HepG2 (cell line): ENCODE results near the gene SHC3.

ENCODE experiments used
- ZFX ChIP-seq: sonication (generic); formaldehyde crosslinking; IDR thresholded peaks from 2 replicates; pipeline ENCODE4 v1.4.0; 2020; ENCODE audit warnings: mild to moderate bottlenecking, low read depth, missing genetic modification reagents, moderate library complexity
- ZNF354B ChIP-seq: sonication (generic); formaldehyde crosslinking; IDR thresholded peaks from 2 replicates; pipeline ENCODE4 v1.8.0; 2022; ENCODE audit warnings: mild to moderate bottlenecking, missing genetic modification reagents
- TF ChIP-seq, protein P1 (sequence below): sonication (generic); formaldehyde crosslinking; IDR thresholded peaks from 2 replicates; pipeline ENCODE4 v1.4.0; 2020; ENCODE audit warnings: mild to moderate bottlenecking, missing genetic modification reagents

GRCh38 chr9:89047667-89048066 lies 131.0 kb downstream of the SHC3 start:
- TF ChIP-seq ZNF354B (CRISPR knock-in tag) (no peak), ZFX (CRISPR knock-in tag) (no peak)
- TF ChIP-seq, protein P1, sequence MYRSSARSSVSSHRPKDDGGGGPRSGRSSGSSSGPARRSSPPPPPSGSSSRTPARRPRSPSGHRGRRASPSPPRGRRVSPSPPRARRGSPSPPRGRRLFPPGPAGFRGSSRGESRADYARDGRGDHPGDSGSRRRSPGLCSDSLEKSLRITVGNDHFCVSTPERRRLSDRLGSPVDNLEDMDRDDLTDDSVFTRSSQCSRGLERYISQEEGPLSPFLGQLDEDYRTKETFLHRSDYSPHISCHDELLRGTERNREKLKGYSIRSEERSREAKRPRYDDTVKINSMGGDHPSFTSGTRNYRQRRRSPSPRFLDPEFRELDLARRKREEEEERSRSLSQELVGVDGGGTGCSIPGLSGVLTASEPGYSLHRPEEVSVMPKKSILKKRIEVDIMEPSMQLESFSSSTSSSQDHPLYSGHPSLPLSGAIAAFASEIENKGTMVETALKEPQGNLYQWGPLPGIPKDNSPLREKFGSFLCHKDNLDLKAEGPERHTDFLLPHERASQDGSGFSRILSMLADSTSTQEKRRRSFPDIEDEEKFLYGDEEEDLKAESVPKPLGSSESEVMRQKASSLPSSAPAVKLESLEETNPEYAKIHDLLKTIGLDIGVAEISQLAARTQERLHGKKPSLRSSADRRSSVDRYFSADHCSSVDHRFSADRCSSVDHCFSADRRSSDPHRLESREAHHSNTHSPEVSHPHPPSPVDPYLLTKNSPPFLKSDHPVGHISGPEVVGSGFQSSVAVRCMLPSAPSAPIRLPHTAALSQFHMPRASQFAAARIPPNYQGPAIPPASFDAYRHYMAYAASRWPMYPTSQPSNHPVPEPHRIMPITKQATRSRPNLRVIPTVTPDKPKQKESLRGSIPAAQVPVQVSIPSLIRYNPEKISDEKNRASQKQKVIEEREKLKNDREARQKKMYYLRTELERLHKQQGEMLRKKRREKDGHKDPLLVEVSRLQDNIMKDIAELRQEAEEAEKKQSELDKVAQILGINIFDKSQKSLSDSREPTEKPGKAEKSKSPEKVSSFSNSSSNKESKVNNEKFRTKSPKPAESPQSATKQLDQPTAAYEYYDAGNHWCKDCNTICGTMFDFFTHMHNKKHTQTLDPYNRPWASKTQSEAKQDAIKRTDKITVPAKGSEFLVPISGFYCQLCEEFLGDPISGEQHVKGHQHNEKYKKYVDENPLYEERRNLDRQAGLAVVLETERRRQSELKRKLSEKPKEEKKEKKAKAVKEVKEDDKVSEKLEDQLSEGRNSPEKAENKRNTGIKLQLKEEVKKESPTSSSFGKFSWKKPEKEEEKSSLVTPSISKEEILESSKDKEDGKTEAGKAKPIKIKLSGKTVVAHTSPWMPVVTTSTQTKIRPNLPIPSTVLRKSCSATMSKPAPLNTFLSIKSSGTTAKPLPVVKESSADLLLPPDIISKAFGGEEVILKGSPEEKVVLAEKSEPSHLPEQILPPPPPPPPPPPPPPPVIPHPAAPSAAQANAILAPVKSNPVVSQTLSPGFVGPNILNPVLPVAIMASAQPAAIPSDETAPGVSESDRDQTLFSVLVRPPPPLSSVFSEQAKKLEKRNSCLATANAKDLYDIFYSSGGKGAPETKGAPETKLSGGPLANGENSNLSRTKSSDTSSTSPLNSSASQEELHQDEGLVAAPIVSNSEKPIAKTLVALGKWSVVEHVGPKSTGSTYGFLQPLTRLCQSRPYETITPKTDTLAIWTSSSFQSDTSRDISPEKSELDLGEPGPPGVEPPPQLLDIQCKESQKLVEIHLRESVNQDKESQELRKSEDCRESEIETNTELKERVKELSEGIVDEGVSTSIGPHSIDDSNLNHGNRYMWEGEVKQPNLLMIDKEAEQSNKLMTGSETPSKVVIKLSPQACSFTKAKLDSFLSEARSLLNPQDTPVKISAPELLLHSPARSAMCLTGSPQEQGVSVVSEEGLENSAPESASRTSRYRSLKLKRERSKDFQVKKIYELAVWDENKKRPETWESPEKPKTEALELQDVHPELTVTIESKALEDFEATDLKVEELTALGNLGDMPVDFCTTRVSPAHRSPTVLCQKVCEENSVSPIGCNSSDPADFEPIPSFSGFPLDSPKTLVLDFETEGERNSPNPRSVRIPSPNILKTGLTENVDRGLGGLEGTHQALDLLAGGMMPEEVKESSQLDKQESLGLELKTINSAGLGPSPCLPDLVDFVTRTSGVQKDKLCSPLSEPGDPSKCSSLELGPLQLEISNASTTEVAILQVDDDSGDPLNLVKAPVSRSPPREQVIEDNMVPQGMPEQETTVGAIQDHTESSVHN, result no peak
